ENCODE results near the gene BCL2L2.

GRCh38 chr14:23348297-23348655, 41.6 kb downstream of the BCL2L2 start:
- no peak for TF ChIP-seq CTCF (IDR thresholded peaks at IDR 0.05)
- TF ChIP-seq POLR2A (IDR thresholded peaks at IDR 0.05): no peak
- no peak for TF ChIP-seq POLR2AphosphoS5 (IDR thresholded peaks at IDR 0.05)
